Activated gamma-delta T cell treated with Interleukin-2 at 50 U/mL for 16 hours (primary cell): Measurements from ENCODE around the gene NDUFB3.
"Not testable (repeated sequence)": the region's sequence is repeated elsewhere in the genome, so short reads cannot be mapped to it uniquely, and the experiment has no call there.

Source experiments
- DNase-seq: peaks from one replicate; pipeline ENCODE4 v3.0.0-alpha.2; 2020

Gene NDUFB3

GRCh38 chr2:201071479-201072200, at the start of gene NDUFB3, which contains the start of gene HYCC2:
Gene NDUFB3 (plus strand): TSS chr2:201072001. CDS start chr2:201078883, 6,882 bp downstream.
Gene HYCC2 (minus strand): TSS chr2:201071671. CDS start chr2:201024009, 47,662 bp downstream.
- DNase-seq: peak; percentile 89

GRCh38 chr2:201024518-201024917, 47.3 kb upstream of the NDUFB3 start:
- DNase-seq: no peak

- not testable (repeated sequence) for DNase-seq
Observed at GRCh38 chr2:201034355-201034754, 37.4 kb upstream of the NDUFB3 start.

DNA sequence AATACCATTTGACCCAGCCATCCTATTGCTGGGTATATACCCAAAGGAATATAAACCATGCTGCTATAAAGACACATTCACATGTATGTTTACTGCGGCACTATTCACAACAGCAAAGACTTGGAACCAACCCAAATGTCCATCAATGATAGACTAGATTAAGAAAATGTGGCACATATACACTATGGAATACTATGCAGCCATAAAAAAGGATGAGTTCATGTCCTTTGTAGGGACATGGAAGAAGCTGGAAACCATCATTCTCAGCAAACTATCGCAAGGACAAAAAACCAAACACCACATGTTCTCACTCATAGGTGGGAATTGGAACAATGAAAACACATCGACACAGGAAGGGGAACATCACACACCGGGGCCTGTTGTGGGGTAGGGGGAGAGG, 33.4 kb upstream of the NDUFB3 start:
- DNase-seq: not testable (repeated sequence)

DNA sequence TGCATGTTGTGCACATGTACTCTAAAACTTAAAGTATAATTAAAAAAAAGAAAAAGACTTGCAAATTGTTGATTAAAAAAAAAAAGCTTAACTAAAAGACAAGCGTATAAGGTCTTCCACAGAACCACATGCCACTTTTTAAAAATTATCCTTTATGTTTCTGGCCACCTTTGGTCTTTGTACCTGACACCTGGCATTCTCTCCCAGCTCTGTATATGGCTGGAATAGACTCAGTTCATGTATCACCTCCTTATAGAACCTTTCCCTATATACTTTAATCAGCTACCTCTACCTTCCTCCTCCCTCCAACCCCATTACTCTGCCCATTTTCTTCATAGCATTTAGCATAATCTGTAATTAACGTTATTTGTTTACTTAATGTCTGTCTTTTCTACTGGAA, 32.9 kb upstream of the NDUFB3 start:
- DNase-seq: no peak

DNA sequence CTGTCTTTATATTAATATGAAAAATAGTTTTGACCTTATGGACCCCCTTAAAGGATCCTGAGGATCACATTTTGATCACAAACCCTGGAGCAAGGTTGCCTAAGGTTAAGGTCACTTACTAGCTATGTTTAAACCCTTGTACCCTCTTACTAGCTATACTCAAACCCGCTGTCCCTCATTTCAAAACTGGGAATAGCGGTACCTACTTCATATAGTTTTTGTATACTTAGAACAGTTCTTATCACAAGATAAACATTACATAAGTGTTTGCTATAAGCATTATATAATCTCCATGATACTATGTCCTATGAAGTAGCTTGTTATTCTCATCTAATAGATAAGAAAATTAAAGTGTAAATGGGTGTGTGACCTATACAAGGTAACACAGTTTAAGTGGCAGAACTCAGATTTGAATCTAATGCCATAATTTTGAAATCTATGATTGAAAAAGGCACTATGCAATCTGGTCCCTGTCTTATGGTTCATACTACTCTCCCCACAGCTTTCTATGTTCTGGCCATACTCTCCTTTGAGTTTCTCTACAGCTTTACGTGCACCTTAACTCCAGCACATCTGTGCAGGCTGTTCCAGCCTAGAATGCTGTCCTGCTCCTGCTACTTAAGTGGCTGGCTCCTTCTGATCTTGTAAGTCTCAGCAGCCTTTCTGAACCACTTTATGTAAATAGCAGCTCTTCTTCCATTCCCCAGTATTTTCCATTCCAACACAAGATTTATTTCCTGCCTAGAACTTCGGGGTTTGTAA, 30.8 kb upstream of the NDUFB3 start:
- DNase-seq: no peak

DNA sequence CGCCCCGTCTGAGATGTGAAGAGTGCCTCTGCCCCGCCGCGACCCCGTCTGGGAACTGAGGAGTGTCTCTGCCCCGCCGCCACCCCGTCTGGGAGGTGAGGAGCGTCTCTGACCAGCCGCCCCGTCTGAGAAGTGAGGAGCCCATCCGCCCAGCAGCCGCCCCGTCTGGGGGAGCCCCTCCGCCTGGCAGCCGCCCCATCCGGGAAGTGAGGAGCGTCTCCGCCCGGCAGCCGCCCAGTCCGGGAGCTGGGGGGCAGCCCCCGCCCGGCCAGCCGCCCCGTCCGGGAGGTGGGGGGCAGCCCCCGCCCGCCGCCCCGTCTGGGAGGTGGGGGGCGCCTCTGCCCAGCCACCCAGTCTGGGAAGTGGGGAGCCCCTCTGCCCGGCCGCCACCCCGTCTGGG, 29.4 kb upstream of the NDUFB3 start:
- DNase-seq: not testable (repeated sequence)

DNA sequence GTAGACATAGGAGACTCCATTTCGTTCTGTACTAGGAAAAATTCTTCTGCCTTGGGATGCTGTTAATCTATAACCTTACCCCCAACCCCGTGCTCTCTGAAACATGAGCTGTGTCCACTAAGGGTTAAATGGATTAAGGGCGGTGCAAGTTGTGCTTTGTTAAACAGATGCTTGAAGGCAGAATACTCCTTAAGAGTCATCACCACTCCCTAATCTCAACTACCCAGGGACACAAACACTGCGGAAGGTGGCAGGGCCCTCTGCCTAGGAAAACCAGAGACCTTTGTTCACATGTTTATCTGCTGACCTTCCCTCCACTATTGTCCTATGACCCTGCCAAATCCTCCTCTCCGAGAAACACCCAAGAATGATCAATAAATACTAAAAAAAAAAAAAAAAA, 28.8 kb upstream of the NDUFB3 start:
- DNase-seq: not testable (repeated sequence)

DNA sequence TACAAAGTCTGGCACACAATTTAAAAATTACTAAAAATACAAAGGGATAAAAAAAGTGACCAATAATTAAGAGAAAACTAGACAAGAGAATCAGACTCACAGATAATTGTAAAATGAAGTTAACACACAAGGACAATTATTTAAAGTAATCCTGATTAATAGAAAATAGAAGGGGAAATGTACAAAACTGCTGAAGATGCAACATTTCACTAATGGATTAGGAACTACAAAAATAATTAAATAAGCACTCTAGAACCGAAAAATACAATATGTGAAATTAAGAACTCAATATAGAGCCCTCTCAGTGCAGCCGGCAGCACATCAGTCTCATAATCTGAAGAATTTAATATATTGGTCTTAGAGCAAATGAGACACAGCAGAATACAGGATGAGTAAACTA, 24.9 kb upstream of the NDUFB3 start:
- DNase-seq: no peak

- DNase-seq: no peak
Observed at GRCh38 chr2:201049455-201049854, 22.3 kb upstream of the NDUFB3 start.

DNA sequence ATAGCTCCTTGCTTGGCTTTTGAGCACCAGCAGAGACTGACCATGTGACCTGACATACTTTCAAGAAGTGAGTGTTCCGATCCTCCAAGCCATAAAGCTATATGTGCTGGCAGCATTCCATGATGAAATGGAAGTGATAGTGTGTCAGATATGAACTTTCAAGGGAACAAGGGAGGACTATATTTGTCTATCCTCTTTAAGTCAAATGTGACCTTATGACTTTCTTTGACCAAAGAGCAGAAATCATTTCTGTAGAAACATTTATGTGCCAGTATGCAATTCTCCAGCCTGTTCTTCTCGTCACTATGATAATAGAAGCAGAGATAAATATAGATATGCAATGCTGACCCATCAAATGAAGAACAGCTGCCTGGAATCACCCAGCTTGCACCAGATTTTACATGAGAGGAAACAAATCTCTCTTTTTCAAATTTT, 14.7 kb upstream of the NDUFB3 start:
- DNase-seq: no peak

DNA sequence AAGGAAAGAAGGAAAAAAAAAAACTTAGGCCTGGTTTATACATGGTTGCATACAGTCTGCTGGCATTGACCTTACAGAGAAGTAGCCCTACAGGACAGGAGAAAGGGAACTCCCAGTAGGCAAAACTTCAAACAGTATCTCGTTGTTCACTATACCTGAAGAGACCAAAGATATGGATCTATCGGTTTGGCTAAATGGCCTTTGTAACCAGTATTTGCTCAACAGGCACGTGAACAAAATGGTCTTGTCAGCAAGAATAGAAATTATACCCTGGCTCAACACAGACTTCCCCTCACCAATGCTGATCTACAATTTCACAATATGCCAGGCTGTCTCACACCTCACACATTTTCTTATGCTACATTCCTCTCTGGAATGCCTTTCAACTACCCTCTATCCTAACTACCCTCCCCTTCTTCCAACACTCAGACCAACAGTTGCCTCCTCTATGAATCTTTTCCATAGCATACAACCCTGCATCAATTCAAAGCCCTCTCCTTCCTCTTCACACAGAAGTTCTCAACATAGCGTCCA, 14.0 kb upstream of the NDUFB3 start:
- DNase-seq: no peak

DNA sequence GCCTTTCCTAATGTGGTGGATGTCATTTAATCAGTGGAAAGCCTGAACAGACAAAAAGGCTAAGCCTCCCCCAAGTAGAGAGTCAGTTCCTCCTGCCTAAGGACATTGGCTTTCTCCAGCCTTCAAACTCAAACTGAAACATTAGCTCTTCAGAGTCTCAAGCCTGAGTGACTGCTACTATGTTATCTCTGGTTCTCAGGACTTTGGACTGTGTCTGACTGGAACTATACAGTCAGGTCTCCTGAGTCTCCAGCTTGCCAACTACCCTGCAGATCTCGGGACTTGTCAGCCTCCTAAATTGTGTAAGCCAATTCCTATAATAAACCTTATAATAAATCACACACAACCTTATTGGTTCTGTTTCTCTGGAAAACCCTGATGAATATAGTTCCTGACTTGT, 12.9 kb upstream of the NDUFB3 start:
- no peak for DNase-seq

- no peak for DNase-seq
Observed at GRCh38 chr2:201059961-201060755, 11.6 kb upstream of the NDUFB3 start.

DNA sequence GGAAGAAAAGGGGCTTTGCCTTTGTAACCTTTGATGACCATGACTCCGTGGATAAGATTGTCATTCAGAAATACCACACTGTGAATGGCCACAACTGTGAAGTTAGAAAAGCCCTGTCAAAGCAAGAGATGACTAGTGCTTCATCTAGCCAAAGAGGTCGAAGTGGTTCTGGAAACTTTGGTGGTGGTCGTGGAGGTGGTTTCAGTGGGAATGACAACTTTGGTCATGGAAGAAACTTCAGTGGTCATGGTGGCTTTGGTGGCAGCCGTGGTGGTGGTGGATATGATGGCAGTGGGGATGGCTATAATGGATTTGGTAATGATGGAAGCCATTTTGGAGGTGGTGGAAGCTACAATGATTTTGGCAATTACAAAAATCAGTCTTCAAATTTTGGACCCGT, 8.3 kb upstream of the NDUFB3 start:
- DNase-seq: not testable (repeated sequence)

DNA sequence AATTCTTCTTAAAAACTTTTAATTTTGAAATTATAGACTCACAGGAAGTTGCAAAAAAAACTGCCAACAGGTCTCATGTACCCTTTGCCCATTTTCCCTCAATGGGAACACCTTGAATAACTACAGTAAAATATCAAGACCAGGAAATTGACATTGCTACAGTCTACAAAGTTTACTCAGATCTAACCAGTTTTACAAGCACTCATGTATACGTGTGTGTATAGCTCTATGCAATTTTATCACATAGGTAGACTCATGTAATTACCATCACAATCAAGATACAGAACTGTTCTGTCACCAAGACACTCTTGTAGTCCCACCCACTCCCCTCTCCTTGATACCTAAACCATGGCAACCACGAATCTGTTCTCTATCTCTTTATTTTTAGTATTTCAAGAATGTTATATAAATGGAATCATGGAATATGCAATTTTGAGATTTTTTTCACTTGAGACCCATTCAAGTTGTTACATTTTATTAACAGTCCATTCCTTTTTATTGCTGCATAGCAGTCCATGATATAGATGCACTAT, 6.9 kb upstream of the NDUFB3 start:
- no peak for DNase-seq

- no peak for DNase-seq
Observed at GRCh38 chr2:201070948-201071478, 788 bp upstream of the NDUFB3 start.

DNA sequence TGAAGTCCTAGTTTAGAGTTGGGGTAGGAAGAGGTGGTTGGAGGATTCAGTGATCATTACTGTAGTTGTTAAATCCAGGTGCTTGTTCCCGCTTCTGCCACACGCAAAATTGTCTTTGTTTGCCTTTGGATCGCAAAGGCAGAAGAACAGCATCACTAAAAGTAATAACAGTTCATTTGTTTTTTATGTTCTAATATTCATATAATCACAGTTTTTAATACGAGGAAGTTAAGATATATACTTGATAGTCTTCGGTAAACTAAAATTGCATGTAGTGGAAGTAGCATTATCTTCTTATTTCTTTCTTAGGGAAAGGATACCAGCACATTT, 365 bp downstream of the NDUFB3 start:
- no peak for DNase-seq

- no peak for DNase-seq
Observed at GRCh38 chr2:201073071-201073470, 1.3 kb downstream of the NDUFB3 start.

DNA sequence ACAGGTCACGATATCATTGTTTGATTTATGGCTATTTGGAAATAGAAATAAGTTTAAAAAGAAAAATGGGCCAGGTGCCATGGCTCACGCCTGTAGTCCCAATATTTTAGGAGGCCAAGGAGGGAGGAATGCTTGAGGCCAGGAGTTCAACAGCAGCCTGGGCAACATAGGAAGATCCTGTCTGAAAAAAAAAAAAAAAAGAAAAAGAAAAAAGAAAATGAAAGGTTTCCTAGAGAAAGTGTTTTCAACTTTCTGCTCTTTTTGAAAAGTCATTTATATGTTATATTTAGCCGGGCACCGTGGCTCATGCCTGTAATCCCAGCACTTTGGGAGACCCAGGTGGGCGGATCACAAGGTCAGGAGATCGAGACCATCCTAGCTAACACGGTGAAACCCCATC, 3.2 kb downstream of the NDUFB3 start:
- no peak for DNase-seq

GRCh38 chr2:201084863-201085262, 13.1 kb downstream of the NDUFB3 start:
- no peak for DNase-seq

GRCh38 chr2:201090574-201090973, 18.8 kb downstream of the NDUFB3 start:
- DNase-seq: no peak

GRCh38 chr2:201093573-201093972, 21.8 kb downstream of the NDUFB3 start:
- no peak for DNase-seq
